Measurements from ENCODE around the gene PDCD1.
"Not testable (repeated sequence)": the region's sequence is repeated elsewhere in the genome, so short reads cannot be mapped to it uniquely, and the experiment has no call there.

The PDCD1 gene

DNA sequence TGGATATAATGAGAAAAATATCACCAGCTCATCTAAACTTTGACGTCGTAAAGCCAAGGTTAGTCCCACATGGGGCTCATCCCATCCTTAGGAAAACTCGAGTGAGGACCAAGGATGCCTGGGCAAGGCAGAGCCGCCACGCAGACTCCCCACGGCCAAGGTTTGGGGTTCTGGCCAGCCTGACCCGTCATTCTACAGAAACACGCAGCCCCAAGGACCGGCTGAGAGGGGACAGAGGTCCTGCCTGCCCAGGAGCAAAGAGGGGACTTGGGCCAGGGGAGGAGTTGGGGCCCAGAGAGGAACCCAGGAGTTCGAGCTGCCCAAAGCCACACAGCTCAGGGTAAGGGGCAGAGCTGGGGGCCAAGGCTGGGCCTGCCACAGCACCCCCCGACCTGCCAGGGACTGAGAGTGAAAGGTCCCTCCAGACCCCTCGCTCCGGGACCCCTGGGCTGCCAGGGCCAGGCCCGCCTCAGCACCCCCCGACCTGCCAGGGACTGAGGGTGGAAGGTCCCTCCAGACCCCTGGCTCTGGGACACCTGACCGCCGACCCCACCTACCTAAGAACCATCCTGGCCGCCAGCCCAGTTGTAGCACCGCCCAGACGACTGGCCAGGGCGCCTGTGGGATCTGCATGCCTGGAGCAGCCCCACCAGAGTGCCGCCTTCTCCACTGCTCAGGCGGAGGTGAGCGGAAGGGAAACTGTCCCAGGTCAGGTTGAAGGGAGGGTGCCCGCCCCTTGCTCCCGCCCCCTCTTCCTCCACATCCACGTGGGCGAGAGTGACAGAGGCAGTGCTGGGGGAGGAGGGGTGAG is at the start of gene PDCD1:
Gene PDCD1 (minus strand): TSS at position 689 of the 811 bp plus-strand sequence. CDS start 56 bp downstream, at position 633.
- DNase-seq (ENCODE audit: low read depth in 3 of 3, low spot score in 1 of 3), result peak; percentile 39 to 50 (median 49)

DNA sequence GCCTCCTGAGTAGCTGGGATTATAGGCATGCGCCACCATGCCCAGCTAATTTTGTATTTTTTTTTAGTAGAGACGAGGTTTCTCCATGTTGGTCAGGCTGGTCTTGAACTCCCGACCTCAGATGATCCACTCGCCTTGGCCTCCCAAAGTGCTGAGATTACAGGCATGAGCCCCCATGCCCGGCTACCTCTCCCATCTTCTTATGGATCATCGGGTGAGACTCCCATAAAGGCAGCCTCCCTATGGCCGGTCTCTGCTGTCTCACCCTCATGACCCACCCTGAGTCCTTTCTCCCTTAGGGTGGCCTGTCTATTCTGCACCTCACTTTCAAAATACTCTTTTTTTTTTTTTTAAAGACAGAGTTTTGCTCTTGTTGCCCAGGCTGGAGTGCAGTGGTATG is 49.1 kb upstream of the PDCD1 start:
- not testable (repeated sequence) for DNase-seq (ENCODE audit: low read depth in 3 of 3, low spot score in 1 of 3)

DNA sequence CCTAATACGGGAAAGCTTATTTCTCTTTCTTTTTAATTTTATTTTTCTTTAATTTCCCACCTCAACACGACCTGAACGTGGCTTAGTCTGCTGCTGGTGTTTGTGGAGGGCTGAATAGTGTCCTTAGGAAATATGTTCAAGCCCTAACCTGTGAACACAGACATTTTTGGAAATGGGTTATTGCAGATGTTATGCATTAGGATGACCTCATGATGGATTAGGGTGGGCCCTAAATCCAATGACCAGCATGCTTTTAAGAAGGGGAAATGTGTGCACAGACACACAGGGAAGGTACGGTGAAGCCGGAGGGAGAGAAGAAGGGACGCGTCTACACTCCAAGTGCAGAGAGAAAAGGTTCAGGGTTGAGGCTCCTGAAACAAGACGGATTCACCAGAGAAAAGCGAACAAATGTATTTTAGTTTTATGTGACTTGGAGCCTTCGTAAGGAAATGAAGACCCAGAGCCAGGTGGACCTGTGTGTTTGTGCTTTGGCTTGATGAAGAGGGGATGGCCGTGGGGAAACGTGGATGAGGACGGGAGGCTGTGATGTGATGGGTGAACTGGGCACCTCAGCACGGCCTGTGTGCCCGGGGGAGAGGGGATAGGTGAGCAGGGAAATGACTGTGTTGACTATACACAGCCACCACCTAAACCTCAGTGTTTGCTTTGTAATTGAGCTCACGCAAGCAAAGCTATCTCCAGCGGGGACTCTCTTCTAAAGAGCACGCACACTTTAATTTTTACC is 48.3 kb upstream of the PDCD1 start:
- no peak for DNase-seq (ENCODE audit: low read depth in 3 of 3, low spot score in 1 of 3)

DNA sequence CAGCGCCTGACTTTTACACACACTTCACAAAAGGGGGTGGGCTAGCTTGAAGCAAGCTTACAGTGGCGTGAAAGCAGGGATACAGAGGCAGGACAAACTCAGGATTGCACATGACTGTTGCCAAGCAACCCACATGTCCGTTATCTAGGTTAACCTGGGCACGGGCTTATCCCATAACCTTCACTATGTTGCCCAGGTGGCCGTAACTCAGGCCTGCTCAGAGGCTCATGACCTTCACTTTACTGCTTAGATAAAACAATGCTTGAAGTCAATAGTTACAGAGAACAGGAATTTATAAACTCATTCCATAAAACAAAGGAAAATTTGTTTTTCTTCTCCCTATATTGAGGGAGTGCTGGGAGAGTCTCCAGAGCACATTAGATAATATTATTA is 47.7 kb upstream of the PDCD1 start:
- not testable (repeated sequence) for DNase-seq (ENCODE audit: low read depth in 3 of 3, low spot score in 1 of 3)

GRCh38 chr2:241905716-241906377 is 47.2 kb upstream of the PDCD1 start:
- DNase-seq (ENCODE audit: low read depth in 3 of 3, low spot score in 1 of 3), result no peak

DNA sequence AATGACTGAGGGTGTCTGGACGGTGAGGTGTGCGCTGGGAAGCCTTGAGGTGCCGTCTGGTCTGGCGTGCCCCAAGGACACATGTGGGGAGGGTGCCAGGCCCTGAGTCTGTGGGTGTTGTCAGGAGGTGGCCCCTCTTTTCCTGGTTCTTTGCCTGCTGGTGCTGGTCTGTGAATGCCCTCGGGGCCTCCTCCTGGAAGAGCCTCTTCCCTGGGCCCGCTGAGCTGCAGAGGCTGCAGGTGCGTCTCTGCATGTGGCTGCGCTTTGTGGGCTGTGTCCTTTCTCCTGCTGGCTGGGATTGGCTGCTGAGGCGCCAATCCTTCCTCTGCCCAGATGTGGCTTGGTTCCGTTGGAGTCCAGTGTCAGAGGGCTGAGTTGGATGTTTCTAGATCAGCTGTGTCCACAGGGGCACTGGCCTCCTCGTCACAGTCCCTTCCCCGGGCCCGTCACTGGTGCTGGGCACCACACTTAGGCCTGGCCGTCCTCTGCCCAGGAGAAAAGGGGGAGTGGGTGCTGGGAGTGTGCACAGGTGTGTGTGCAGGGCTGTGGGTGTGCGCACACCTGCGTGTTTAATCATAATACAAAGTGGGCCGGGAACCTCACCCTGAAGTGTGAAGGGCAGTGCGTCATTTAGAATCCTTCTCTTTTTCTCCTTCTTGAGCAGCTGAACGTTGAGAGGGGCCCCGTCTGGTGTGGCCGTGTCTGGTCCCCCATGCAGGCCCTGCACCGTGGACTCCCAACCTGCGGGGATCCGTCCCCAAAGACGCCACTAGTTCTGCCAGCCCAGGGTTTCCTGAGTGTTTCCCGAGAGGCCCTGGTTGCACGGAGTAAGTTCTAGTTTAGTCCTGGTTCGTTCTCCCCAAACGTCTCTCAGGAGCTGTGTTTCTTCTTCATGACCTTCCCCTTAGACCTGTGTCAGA is 46.4 kb upstream of the PDCD1 start:
- no peak for DNase-seq (ENCODE audit: low read depth in 3 of 3, low spot score in 1 of 3)

- DNase-seq (ENCODE audit: low read depth in 3 of 3, low spot score in 1 of 3), result no peak
Measured at GRCh38 chr2:241904011-241904718, 45.5 kb upstream of the PDCD1 start.

DNA sequence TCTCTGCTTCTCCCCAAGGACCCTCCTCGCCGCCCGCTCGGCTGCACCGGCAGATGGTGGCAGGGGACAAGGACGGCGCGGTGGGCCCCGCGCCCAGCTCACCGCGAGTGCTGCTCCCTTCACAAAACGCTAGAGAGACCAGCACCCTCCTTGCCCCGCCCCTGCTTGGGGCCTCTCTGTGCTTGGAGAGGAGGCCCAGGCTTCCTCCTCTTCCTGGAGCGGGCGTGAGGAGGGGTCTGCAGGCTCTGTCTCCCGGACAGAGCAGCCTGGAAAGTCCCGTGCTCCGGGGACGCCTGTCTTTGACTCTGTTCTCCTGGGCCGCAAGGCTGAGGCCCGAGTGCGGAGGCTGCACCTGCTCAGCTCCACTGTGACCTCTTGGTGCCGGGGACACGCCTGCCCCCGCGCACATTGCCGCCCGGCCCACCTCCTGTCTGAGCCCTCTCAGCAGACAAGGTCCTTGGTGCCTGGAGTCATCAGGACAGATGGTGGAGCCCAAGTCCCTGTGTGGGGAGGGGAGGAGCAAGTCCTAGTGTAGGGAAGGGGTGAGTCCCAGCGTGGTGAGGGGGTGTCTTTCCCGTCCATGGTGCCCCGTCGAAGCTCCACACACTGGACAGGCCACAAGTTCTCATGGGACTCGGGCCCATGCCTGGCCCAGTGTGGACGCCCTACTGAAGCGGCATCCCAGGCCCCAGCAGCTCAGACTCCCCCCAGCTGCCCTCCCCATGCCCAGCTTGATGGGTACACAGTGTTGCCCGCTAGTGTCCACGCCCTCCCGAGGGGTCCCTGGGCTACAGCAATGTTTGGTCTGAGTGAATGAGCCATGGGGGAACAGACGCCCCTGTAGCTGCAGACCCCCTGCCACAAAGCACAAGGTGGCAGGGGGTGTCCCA is 44.7 kb upstream of the PDCD1 start:
- DNase-seq (ENCODE audit: low read depth in 3 of 3, low spot score in 1 of 3), result no peak

DNA sequence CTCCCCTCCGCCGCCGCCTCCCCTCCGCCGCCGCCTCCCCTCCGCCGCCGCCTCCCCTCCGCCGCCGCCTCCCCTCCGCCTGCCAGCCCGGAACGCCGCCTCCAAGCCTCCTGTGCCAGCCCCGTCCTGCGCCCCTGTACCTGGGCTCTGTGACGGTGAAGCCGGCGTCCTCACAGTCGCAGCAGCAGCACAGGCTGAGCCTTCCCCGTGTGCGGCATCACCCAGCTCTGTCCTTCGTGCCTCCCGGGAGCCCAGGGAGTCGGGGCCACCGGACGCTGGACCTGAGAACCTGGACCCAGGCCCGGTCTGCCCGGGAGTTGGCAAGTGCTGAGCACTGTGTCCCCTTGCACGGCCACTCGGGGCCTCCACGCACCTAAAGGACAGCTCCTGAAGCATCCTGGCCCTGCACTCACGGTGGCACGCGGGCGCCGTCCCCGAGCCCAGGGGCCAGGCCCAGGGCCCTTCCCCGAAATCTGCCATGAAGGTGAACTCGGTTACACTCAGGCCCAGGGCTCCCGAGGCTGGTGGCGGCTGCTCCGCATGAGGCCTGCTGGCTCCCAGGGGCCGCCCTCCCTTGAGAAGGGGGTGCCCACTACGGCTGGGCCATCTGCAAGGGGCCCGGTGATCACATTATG is 43.8 kb upstream of the PDCD1 start:
- DNase-seq (ENCODE audit: low read depth in 3 of 3, low spot score in 1 of 3), result no peak

DNA sequence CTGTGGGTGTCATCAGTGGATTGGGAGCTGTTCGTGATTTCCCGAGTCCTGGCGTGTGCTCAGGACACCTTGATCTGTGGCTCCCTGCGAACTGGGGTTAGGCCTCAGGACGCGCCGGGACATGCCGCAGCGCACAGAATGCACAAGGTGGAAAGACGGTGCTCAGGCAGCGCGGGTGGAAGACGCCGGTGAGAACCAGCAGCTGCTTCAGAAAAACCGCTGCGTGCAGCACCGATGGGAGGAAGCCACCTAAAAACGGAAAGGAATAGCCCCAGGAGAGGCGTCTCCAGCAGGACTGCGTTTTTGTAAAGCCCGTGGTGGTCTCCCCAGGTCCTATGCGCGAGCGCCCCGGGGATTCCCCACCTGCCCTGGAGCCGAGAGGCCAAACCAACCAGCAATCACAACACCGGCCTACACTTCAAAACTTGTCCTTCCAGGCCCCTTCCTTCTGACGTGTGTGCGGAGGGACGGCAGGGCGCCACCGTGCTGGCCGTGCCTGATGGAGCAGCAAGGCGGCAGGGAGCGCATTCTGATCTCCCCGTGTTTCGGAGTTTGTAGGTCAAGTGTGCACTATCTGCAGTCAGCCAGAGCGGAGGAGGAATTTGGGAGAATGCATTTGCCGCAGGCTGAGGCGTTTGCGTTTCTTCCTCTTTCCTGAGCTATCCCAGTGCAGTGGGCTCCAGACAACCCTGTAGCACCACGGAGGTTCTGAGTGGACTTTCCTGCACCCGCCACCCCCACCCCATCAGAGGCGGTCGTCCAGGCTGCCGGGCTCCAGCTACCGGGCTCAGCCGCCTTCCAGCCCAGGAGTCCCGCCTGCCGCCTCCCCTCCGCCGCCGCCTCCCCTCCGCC is 43.0 kb upstream of the PDCD1 start:
- no peak for DNase-seq (ENCODE audit: low read depth in 3 of 3, low spot score in 1 of 3)

- DNase-seq (ENCODE audit: low read depth in 3 of 3, low spot score in 1 of 3), result no peak
Measured at GRCh38 chr2:241901018-241901380, 42.3 kb upstream of the PDCD1 start.

DNA sequence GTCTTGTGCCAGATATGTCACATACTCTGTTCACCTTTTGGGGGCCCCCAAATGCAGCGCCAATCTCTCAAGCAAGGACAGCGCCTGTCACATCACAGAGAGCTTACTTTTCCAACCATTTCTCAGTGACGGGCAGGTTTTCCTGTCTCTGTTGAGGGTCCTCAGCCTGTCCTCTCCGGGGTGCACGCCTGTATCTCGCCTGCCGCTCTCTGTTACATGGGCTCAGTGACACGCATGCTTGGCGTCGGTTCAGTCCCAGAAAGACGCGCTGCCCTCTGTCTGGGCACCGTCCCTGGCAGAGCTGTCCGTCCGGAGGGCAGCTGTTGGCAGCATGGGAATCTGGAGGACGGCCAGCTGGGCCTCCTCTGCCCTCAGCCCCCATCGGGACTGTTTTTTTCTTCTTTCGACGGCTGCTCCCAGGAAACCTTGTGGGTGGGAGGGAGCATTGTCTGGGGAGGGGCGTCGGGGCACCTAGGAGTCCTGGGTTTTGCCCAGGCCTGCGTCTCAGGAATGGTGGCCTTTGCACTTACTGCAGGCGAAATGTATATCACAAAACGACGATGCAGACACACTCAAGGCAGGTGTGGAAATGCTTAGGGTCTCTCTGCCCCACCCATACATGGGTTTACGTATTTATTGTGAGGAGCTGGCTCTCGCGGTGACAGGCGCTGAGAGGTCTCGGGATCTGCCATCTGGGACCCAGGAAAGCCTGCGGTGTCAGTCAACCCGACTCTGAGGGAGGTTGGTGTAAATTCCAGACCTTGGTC is 41.7 kb upstream of the PDCD1 start:
- no peak for DNase-seq (ENCODE audit: low read depth in 3 of 3, low spot score in 1 of 3)

DNA sequence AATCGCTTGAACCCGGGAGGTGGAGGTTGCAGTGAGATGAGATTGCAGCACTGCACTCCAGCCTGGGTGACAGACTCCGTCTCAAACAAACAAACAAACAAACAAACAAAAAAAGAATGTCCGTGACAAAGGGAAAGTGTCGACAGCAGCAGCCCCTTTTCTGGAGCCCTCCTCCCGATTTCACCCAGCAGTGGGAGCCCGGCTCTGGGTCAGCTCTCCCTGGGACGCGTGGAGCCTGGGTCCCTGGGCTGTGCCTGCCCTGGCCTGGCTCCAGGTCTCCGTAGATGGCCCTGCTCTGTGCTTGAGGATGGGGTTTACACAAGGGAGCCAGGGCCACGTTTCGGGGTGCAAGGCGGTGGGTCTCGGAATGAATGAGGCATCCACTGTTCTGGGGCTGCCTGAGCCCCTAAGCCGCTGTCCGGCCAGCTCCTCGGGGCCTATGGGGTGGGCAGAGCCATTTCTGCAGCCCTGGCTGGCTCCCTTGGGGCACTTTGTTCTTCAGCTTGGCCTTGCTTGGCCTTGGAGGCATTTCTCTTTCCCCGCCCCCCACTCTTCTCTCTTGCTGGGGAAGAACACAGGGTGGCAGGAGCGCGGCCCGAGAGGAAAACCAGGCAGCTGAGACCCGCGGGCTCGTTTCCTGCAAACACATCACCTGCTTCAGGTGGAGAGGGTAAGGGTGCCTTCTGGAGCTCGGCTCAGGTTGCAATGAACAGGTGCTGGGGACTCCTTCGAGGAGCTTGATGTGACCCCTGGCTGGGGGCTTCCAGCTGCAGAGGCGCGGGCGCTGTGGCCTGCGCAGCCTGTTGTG is 40.0 kb upstream of the PDCD1 start:
- no peak for DNase-seq (ENCODE audit: low read depth in 3 of 3, low spot score in 1 of 3)

DNA sequence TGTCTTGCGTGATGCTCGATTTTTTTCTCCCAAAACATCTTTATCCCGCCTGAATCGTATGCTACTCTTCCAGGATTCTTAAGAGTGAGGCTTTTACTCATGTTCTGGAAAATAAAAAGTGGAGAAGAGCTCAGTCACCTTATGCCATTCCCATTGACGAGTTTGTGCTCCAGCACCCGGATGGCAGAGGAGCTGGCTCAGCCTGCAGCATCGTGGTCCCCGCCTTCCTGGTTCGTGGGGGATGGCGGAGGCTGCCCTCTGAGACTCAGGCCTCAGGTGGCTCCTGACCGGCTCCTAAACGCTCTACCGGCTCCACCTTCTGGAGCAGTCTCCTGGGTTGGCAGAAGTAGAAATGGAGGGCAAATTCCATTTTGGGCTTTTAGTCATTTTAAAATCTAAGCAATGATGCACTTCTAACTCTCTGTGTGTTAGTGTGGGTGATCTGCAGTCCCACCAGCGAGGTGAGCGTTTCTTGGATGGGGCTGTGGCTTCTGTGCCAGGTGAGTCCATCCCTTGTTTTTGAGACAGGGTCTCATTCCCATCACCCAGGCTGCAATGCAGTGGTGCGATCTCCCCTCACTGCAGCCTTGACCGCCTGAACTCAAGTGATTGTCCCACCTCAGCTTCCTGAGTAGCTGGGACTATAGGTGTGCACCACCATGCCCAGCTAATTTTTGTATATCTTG is 38.7 kb upstream of the PDCD1 start:
- no peak for DNase-seq (ENCODE audit: low read depth in 3 of 3, low spot score in 1 of 3)

DNA sequence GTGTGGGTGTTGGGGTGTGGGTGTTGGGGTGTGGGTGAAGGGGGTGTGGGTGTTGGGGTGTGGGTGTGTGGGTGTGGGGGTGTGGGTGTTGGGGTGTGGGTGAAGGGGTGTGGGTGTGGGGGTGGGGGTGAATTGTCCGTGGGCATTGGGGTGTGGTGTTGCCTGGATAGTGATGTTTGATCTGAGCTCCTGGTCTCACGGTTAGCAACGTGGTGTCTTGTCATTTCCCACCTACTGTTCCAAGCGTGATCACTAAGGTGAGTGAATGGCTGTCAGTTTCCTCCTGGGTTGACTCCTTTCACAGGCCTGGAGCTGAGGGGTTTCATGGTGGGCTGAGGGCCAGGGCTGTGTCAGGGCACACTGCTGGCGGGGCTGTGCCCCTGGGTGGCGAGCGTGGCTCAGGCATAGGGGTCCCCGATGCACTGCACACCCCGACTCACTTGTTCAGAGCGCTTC is 38.1 kb upstream of the PDCD1 start:
- no peak for DNase-seq (ENCODE audit: low read depth in 3 of 3, low spot score in 1 of 3)

All from stimulated activated CD4-positive, alpha-beta T cell treated with anti-CD3 and anti-CD28 coated beads, TNF-alpha, amount 100 ng/mL, for 1 hour (primary cell).